Liver (tissue), 4 donors: ENCODE data around the gene LANCL1. TPM values are rescaled to one million over a fixed set of nuclear protein-coding genes. Genes with fewer than 3 reads are reported as not detected.

ENCODE experiments used
- polyA plus RNA-seq, 2 donors: library from polyadenylated mRNA; stranded (reverse) in 1 of 2; unstranded in 1 of 2; fragments of 200-250 nt in 1 of 2; fragments of >200 nt in 1 of 2; fragmentation: Nextera tagmentation in 1 of 2; extraction: Ambion mirVana in 1 of 2; gene quantifications; one replicate each; pipeline versions ENCODE4 v1.2.1 to v1.2.3, GENCODE V29; 2013 to 2015
- total RNA-seq, 2 donors: library from RNA; depleted of rRNA; stranded (reverse); fragments of >200 nt; gene quantifications; one replicate each; pipeline ENCODE4 v1.2.3, GENCODE V29; 2014
- donor health status: healthy.
- donor health status: healthy.
- donor health status: healthy.

The LANCL1 gene
- total and polyA plus RNA-seq, 4 donors: 7.2 to 21.0 (median 12.1) TPM

Other genes starting within 250 kb of the LANCL1 start
- gene MYL1, start 161.6 kb downstream of the LANCL1 start, total RNA-seq: not detected
- gene MYL1, start 161.6 kb downstream of the LANCL1 start, polyA plus RNA-seq: not detected
- 100 to 1,000 TPM; 651 to 930 TPM for gene CPS1, start 79.8 kb upstream of the LANCL1 start, total RNA-seq
- gene CPS1, start 79.8 kb upstream of the LANCL1 start, polyA plus RNA-seq: 100 to 1,000 TPM; 469 to 499 TPM